ENCODE results near the gene PPM1M. TPM values are rescaled to one million over a fixed set of nuclear protein-coding genes. Genes with fewer than 3 reads are reported as not detected.
A peak's percentile ranks its signal among the peaks of the same experiment; 100 is the strongest.

Gene PPM1M
- total RNA-seq, 1 donor from 2014 or later: 6.1 TPM

- Mint-ChIP-seq H3K27me3 (peaks cover 36% of the 10 kb centered on the region), H3K27ac (no peak overlapping the region), H3K4me1 (ENCODE audit: low read depth) (peaks cover 9% of the 10 kb centered on the region), H3K9me3 (ENCODE audit: low read depth) (no peaks in the 10 kb centered on the region), H3K36me3 (ENCODE audit: insufficient read depth) (peaks cover 1% of the 10 kb centered on the region), H3K4me3 (ENCODE audit: low read depth) (peak overlapping the region; percentile 53)
- TF ChIP-seq CTCF (IDR thresholded peaks at IDR 0.05; ENCODE audit: unreplicated experiment): no peak
- DNase-seq (ENCODE audit: low spot score, unreplicated experiment): no peak
Observed at GRCh38 chr3:52243791-52244628, 1.5 kb upstream of the PPM1M start.

- Mint-ChIP-seq H3K27ac (peak overlapping the region; percentile 69), H3K9me3 (ENCODE audit: low read depth) (no peaks in the 10 kb centered on the region), H3K4me1 (ENCODE audit: low read depth) (peaks cover 1% of the 10 kb centered on the region), H3K36me3 (ENCODE audit: insufficient read depth) (peaks cover 3% of the 10 kb centered on the region), H3K27me3 (peaks cover 36% of the 10 kb centered on the region), H3K4me3 (ENCODE audit: low read depth) (peak overlapping the region; percentile 67)
- TF ChIP-seq CTCF (IDR thresholded peaks at IDR 0.05; ENCODE audit: unreplicated experiment): no peak
- no peak for DNase-seq (ENCODE audit: low spot score, unreplicated experiment)
Observed at GRCh38 chr3:52246264-52246620, 683 bp downstream of the PPM1M start.

GRCh38 chr3:52246728-52247408 is 1.3 kb downstream of the PPM1M start:
- Mint-ChIP-seq H3K4me1 (ENCODE audit: low read depth) (peaks cover 1% of the 10 kb centered on the region), H3K9me3 (ENCODE audit: low read depth) (no peaks in the 10 kb centered on the region), H3K27me3 (peaks cover 35% of the 10 kb centered on the region), H3K4me3 (ENCODE audit: low read depth) (peak overlapping the region; percentile 16), H3K36me3 (ENCODE audit: insufficient read depth) (peaks cover 4% of the 10 kb centered on the region), H3K27ac (peak overlapping the region; percentile 69)
- no peak for TF ChIP-seq CTCF (IDR thresholded peaks at IDR 0.05; ENCODE audit: unreplicated experiment)
- no peak for DNase-seq (ENCODE audit: low spot score, unreplicated experiment)

GRCh38 chr3:52247409-52248164 is 2.0 kb downstream of the PPM1M start:
- no peaks in the 10 kb centered on the region for H3K9me3 Mint-ChIP-seq (ENCODE audit: low read depth)
- H3K27me3 Mint-ChIP-seq: peaks cover 32% of the 10 kb centered on the region
- H3K27ac Mint-ChIP-seq: no peak overlapping the region
- H3K4me1 Mint-ChIP-seq (ENCODE audit: low read depth): no peaks in the 10 kb centered on the region
- peaks cover 6% of the 10 kb centered on the region for H3K36me3 Mint-ChIP-seq (ENCODE audit: insufficient read depth)
- no peak overlapping the region for H3K4me3 Mint-ChIP-seq (ENCODE audit: low read depth)
- TF ChIP-seq CTCF (IDR thresholded peaks at IDR 0.05; ENCODE audit: unreplicated experiment): no peak
- no peak for DNase-seq (ENCODE audit: low spot score, unreplicated experiment)

- Mint-ChIP-seq H3K4me1 (ENCODE audit: low read depth) (no peaks in the 10 kb centered on the region), H3K27me3 (peaks cover 31% of the 10 kb centered on the region), H3K4me3 (ENCODE audit: low read depth) (no peak overlapping the region), H3K27ac (no peak overlapping the region), H3K9me3 (ENCODE audit: low read depth) (no peaks in the 10 kb centered on the region), H3K36me3 (ENCODE audit: insufficient read depth) (peaks cover 8% of the 10 kb centered on the region)
- no peak for DNase-seq (ENCODE audit: low spot score, unreplicated experiment)
- TF ChIP-seq CTCF (IDR thresholded peaks at IDR 0.05; ENCODE audit: unreplicated experiment): no peak
Observed at GRCh38 chr3:52248165-52248541, 2.6 kb downstream of the PPM1M start.
